Activated CD4-positive, alpha-beta T cell treated with anti-CD3 and anti-CD28 coated beads, Interleukin-2, amount 50 U/mL, for 48 hours (primary cell): Measurements from ENCODE around the gene RHBDD1.
"Not testable (repeated sequence)": the region's sequence is repeated elsewhere in the genome, so short reads cannot be mapped to it uniquely, and the experiment has no call there.

Experiments
- DNase-seq, 2 experiments: peaks; one replicate each; pipeline ENCODE4 v3.0.0-alpha.2; 2020

The RHBDD1 gene

DNA sequence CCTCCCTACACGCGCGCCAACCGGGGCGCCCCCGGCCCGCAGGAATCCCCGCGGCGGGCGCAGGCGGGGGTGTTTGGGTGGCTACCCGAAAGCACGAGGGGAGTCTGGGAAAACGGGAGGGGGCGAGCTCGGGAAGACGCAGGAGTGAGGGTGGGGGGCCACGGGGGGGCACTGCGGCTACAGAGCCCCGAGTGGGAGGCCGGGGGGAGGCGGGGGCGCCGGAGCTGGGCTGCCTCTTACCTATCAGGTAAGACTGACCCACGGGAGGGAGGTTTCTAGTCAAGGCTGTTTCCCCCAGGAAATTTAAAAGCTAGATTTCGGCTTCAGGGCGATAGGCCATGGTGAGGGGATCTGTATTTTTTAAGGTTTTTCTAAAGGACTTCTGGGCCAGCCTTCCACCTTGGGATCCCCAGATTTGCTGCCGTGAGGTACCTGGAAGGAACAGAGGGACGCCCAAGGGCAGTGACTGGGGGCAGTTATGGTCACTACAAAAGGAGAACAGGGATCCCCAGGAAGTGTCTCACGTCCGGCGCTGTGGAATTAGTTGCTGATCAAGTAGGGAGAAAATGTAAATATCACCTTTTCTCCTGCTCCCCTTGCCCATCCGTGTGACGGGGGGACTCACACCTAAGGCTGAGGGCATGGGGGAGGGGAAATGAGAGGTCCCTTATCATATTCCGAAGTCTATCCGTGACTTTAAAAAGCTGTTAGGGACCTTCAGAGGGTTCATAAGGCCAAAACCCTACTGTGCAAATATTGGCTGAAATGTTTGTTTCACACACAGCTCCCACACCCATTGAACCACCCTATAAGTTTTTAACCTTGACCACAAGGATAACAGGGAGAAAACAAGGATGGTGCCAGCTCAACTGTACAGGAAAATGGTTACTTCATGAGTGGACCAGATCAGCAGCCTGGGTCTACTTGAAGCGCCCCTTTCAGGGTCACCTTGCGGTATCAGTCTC is 35.6 kb upstream of the RHBDD1 start:
- DNase-seq, result no peak

DNA sequence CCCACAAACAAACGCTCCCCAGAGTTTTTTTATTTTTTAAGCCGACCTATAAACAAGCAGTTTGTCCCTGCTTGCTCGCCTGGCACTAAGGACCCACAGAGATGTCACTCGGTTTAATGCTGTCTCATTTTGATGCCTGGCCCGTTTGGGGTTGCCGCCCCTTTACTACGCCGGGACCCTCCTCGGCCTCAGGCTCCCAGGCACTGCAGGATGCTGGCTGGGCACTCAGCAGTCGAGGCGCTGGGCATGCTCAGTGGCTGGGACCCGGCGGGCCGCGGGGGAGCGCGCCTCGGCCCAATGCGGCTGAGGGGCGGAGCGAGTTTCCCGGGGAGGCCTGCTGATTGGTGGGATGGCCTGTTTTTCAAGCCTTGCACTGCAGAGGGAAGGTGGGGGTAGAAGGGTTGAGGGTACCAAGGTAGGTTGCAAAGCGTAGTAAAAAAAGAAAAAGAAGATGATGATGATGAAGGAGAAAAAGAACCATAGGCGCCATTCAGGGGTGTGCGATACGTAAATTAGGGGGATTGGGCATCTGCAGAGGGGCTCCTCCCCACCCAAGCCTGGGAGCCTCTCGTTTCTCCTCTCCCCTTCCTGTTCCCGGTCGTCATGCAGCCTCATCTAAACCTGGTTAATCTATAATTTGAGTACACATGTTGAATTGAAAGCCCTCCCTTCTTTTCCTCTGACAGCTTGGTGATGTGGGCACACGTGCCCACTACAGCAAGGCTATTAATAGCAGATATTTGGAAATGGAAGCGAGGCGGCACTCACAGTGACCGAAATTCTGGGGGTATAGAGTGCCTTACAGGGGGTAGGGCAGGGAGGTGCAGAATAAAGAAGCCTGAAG is 34.7 kb upstream of the RHBDD1 start:
- peak; percentile 85 to 91 for DNase-seq

DNA sequence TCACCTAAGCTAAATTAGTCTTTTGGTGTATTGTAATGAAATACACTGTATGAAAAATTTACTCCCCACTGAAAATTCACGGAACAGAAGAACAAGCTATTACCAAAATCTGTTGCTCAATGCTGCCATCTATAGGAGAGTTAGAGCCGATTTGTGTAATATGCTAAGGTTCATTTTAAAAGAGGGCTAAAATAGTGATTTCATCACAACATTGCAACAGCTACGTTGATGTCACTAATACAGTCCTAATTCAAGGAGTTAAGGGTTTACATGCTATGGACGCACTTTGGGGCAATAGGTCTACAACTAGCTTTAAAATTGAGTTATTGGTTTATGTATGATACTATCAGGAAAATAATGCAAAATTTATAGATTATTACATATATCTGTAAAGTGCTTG is 33.3 kb upstream of the RHBDD1 start:
- no peak for DNase-seq

DNA sequence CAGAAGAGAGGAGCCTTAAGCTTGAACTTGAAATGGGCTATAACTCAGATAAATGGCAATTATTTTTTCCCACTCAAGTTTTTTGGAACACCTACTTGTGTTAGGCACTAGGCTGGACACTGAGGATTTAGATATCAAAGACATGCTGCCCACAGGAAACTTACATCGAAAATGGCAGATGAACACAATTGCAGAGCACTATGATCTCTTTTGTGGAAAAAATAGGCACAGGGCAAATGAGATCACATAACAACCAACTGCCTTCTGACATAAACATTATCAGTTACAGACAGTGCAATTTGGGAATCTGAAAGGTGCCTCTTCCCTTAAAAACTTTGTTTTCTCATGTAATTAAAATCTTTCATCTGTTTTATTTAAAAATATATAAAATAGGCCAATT is 32.4 kb upstream of the RHBDD1 start:
- no peak for DNase-seq

DNA sequence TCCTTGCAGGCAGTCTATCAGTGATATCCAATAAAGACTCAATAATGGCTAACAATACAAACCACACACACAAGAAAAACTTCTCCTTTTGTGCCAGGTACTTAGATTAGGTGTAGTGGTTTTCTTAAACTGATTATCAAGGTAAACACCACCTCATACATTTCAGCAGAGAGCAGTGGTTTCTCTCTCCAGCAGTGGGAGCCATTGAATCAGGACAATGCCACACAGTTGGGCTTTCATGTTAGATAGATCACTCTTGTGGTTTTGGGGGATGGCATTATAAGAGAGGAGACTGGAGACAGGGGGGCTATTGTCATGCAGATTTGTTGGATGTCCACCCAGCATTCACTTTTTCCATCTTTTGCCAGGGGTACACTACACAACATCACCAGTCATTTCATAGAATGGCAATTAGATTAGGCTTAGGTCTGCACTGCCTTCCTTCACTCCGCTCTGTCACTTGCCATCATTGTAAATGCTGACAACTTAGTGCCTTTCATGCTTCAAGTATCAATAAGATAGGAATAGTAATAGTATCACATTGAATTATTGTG is 22.6 kb upstream of the RHBDD1 start:
- DNase-seq, result no peak

DNA sequence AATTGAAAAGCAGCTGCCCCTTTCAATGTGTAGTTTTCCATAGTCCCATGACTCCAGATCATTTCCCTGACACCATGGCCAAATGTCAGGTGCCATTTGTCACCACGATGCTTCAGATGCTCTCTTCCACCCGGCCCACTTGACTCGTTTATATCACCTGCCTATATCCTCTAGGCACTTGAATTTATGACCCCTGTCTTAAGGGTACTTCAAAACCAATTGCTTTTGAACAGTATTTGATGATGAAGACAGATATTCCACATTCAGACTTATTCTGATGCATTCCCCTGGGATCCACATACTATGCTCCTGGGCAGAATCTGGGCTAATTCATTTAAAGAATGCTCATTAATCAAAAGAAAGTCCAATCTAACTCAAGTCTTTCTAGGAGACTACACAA is 16.9 kb upstream of the RHBDD1 start:
- no peak for DNase-seq

- no peak for DNase-seq
Measured at GRCh38 chr2:226825056-226825455, 10.8 kb upstream of the RHBDD1 start.

DNA sequence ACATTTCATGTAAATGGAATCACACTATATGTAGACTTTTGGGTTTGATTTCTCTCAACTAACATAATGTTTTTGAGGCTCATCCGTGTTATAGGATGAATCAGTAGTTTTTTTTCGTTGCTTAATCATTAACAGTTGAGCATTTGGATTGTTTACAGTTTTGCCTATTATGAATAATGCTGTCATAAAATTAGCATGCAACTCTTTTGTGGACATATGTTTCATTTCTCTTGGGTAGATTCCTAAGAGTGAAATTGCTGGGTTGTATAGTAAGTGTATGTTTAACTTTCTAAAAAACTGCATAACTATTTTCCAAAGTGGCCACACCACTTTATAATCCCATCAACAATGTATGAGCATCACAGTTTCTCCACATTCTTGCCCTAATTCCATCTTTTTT is 7.7 kb upstream of the RHBDD1 start:
- no peak for DNase-seq

GRCh38 chr2:226829721-226830631 is 5.9 kb upstream of the RHBDD1 start:
- no peak for DNase-seq

DNA sequence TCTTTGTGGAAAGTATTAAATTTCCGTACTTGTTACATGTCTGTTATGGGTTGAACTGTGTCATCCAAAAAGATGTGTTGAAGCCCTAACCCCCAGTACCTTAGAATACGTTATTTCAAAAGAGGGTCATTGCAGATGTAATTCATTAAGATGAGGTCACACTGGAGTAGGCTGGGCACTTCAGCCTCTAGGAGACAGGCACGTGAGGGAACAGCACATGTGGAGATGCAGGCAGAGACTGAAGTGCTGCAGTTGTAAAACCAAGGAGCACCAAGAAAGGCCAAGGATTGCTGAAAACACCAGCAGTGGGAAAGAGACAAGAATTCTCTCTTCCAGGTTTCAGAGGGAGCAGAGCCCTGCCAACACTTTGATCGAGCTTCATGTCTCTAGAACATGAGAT is 4.6 kb upstream of the RHBDD1 start:
- DNase-seq, result no peak

- no peak for DNase-seq
Measured at GRCh38 chr2:226832061-226832460, 3.8 kb upstream of the RHBDD1 start.

- not testable (repeated sequence) for DNase-seq
Measured at GRCh38 chr2:226834880-226835279, 974 bp upstream of the RHBDD1 start.

- no peak for DNase-seq
Measured at GRCh38 chr2:226835420-226835795, 446 bp upstream of the RHBDD1 start.

DNA sequence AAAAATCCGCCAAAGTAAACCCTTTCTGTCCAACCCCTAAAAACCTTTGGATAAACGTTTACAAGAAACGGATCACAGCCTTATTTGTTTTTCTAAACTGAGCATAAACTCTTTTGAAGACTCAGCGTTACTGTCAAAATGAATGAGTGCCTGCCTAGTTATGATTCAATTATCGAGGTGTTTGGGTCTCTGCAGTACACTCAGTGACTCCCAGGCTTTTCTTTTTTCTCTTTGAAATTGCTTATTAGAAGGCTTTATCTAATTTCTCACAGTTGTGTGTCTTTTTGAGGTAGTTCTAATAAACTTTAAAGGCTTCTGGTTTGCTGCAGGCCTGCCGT is 663 bp downstream of the RHBDD1 start:
- DNase-seq, result no peak

GRCh38 chr2:226837334-226837733 is 1.5 kb downstream of the RHBDD1 start:
- DNase-seq, result peak in 1 of 2 experiments; percentile 14

- no peak for DNase-seq
Measured at GRCh38 chr2:226837787-226838603, 2.1 kb downstream of the RHBDD1 start.

DNA sequence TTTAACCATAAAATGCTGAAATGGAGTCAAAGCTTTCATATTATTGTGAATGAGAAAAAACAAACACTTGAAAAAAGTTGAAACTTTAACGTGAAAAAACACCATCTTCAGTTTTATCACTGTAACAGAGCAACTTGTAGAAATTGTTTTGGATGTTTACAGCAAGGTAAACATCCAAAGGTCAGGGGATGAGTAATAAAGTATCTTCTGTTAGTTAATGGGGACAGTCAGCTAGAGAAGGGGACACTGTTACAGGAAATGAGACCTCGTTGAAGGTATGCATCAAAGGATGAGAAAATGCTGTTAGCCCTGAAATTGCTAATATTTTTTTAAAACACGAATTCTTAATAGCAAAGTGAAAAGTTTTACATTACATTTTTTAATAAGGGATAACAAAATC is 2.9 kb downstream of the RHBDD1 start:
- DNase-seq, result no peak

- no peak for DNase-seq
Measured at GRCh38 chr2:226839161-226839560, 3.3 kb downstream of the RHBDD1 start.

- DNase-seq, result no peak
Measured at GRCh38 chr2:226839951-226840350, 4.1 kb downstream of the RHBDD1 start.

DNA sequence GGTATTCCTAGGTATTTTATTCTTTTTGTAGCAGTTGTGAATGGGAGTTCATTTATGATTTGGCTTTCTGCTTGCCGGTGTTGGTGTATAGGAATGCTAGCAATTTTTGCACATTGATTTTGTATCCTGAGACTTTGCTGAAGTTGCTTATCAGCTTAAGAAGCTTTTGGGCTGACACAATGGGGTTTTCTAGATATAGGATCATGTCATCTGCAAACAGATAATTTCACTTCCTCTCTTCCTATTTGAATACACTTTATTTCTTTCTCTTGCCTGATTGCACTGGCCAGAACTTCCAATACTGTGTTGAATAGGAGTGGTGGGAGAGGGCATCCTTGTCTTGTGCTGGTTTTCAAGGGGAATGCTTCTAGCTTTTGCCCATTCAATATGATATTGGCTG is 7.1 kb downstream of the RHBDD1 start:
- DNase-seq, result not testable (repeated sequence)

- no peak for DNase-seq
Measured at GRCh38 chr2:226845386-226846116, 9.7 kb downstream of the RHBDD1 start.
